ENCODE data around the gene ZNF577. TPM values are rescaled to one million over a fixed set of nuclear protein-coding genes. Genes with fewer than 3 reads are reported as not detected.

Gene ZNF577
- total RNA-seq, 2 donors from 2014 or later, result 5.5 to 7.4 TPM

DNA sequence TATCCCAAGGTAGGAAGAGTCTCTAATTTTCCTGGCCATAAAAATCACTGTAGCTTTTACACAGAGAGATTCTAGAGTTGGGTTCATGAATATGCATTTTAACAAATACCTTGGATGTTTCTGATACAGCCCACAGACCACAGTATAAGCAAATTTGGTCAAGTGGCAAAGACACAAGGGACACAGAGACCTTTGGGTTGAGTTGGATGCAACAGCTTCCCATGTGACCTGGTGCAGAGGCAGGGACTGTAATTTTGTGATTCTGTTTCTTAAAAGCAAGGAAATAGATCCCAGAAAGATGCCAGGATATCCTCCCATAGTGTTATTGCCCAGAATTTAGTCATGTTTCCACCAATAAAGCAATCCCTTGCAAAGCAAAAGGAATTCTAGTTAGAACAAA is 65.8 kb downstream of the ZNF577 start:
- Histone ChIP-seq H3K4me3 (no peak overlapping the region), H3K9ac (ENCODE audit: low read depth in 2 of 2, low read length in 2 of 2) (no peak overlapping the region), H3K27me3 (no peaks in the 10 kb centered on the region), H3K27ac (no peak overlapping the region), H3K36me3 (no peaks in the 10 kb centered on the region), H3K9me3 (no peaks in the 10 kb centered on the region), H3K4me1 (no peaks in the 10 kb centered on the region)
- intact Hi-C loops (cut with DNase I), result no loop called here
- TF ChIP-seq, protein P1, sequence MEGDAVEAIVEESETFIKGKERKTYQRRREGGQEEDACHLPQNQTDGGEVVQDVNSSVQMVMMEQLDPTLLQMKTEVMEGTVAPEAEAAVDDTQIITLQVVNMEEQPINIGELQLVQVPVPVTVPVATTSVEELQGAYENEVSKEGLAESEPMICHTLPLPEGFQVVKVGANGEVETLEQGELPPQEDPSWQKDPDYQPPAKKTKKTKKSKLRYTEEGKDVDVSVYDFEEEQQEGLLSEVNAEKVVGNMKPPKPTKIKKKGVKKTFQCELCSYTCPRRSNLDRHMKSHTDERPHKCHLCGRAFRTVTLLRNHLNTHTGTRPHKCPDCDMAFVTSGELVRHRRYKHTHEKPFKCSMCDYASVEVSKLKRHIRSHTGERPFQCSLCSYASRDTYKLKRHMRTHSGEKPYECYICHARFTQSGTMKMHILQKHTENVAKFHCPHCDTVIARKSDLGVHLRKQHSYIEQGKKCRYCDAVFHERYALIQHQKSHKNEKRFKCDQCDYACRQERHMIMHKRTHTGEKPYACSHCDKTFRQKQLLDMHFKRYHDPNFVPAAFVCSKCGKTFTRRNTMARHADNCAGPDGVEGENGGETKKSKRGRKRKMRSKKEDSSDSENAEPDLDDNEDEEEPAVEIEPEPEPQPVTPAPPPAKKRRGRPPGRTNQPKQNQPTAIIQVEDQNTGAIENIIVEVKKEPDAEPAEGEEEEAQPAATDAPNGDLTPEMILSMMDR (IDR thresholded peaks at IDR 0.05), result no peak
- no peak for DNase-seq

DNA sequence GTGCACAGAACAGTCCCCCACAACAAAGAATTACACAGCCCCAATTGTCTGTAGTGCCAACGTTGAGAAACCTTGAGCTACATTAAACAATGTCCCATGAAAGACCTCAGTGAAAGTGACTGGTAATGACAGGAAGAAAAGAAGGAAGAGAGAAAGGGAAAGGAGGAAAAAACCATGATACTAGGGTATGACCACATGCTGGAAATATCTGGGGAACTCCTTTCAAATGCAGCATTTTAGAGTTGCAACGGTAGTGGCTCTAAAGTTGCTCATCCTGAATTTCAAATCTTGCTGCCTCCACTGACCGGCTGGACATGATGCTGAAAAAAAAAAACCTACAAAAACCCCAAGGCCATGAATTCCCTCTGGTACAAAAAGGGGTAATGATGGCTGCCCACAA is 66.3 kb downstream of the ZNF577 start:
- H3K9ac ChIP-seq (ENCODE audit: low read depth in 2 of 2, low read length in 2 of 2), result no peak overlapping the region
- DNase-seq, result no peak
- intact Hi-C loops (cut with DNase I), result no loop called here
- TF ChIP-seq, protein P1 (IDR thresholded peaks at IDR 0.05), result no peak
- no peaks in the 10 kb centered on the region for H3K9me3 ChIP-seq
- no peaks in the 10 kb centered on the region for H3K36me3 ChIP-seq
- no peak overlapping the region for H3K27ac ChIP-seq
- no peaks in the 10 kb centered on the region for H3K27me3 ChIP-seq
- H3K4me3 ChIP-seq, result no peak overlapping the region
- no peaks in the 10 kb centered on the region for H3K4me1 ChIP-seq

Other genes with a start within 250 kb of the ZNF577 start
- 1 to 10 TPM; 1.1 to 1.5 TPM for gene SIGLEC14, start 241.1 kb downstream of the ZNF577 start, total RNA-seq
- 1 to 10 TPM; 3.0 to 4.3 TPM for gene SPACA6, start 194.6 kb downstream of the ZNF577 start, total RNA-seq
- under 1 TPM in 1 of 2 donors, not detected in 1; 0.40 TPM for gene HAS1, start 164.0 kb downstream of the ZNF577 start, total RNA-seq
- gene FPR1, start 136.1 kb downstream of the ZNF577 start, total RNA-seq, result 1 to 10 TPM in 1 of 2 donors, under 1 TPM in 1; 0.69 to 2.5 TPM
- 1 to 10 TPM in 1 of 2 donors, under 1 TPM in 1; 0.47 to 1.1 TPM for gene FPR2, start 126.8 kb downstream of the ZNF577 start, total RNA-seq
- gene FPR3, start 92.8 kb downstream of the ZNF577 start, total RNA-seq, result 1 to 10 TPM; 1.3 to 7.1 TPM
- 1 to 10 TPM; 8.1 to 8.2 TPM for gene ZNF649, start 17.1 kb upstream of the ZNF577 start, total RNA-seq
- 1 to 10 TPM; 4.2 to 4.4 TPM for gene ZNF613, start 39.5 kb upstream of the ZNF577 start, total RNA-seq
- 10 to 100 TPM; 10.5 to 11.1 TPM for gene ZNF350, start 98.9 kb upstream of the ZNF577 start, total RNA-seq
- 1 to 10 TPM; 4.6 to 4.7 TPM for gene ZNF615, start 120.3 kb upstream of the ZNF577 start, total RNA-seq
- gene ZNF614, start 140.4 kb upstream of the ZNF577 start, total RNA-seq, result 1 to 10 TPM; 3.3 to 4.2 TPM
- 1 to 10 TPM; 7.7 to 7.8 TPM for gene ZNF432, start 160.9 kb upstream of the ZNF577 start, total RNA-seq
- 10 to 100 TPM; 12.5 to 12.8 TPM for gene ZNF841, start 207.8 kb upstream of the ZNF577 start, total RNA-seq